HepG2 (cell line): Measurements from ENCODE around the gene CYSRT1.

ENCODE experiments used
- ARID4A ChIP-seq: sonication (generic); formaldehyde crosslinking; IDR thresholded peaks from 2 replicates; pipeline ENCODE4 v1.5.0; 2020; ENCODE audit warnings: mild to moderate bottlenecking, missing genetic modification reagents, borderline replicate concordance
- KIAA2018 ChIP-seq: sonication (generic); formaldehyde crosslinking; IDR thresholded peaks from 2 replicates; pipeline ENCODE4 v1.5.0; 2020; ENCODE audit warnings: mild to moderate bottlenecking, missing genetic modification reagents, borderline replicate concordance
- RFXANK ChIP-seq: IDR thresholded peaks from 2 replicates; pipeline ENCODE4 v1.6.1; 2016
- TAF1 ChIP-seq: sonication (generic); formaldehyde crosslinking; IDR thresholded peaks from 2 replicates; pipeline ENCODE4 v1.4.0; 2020; ENCODE audit warnings: missing genetic modification reagents
- TF ChIP-seq, protein P1 (sequence below), 2 experiments: sonication (generic) in 1 of 2; formaldehyde crosslinking in 1 of 2; IDR thresholded peaks; 2 replicates each; pipeline versions ENCODE4 v1.5.1 to v1.6.1; 2011 to 2020; ENCODE audit warnings: borderline replicate concordance in 1 of 2, low read depth in 1 of 2, low read length in 1 of 2, mild to moderate bottlenecking in 1 of 2, missing genetic modification reagents in 1 of 2, moderate library complexity in 1 of 2

DNA sequence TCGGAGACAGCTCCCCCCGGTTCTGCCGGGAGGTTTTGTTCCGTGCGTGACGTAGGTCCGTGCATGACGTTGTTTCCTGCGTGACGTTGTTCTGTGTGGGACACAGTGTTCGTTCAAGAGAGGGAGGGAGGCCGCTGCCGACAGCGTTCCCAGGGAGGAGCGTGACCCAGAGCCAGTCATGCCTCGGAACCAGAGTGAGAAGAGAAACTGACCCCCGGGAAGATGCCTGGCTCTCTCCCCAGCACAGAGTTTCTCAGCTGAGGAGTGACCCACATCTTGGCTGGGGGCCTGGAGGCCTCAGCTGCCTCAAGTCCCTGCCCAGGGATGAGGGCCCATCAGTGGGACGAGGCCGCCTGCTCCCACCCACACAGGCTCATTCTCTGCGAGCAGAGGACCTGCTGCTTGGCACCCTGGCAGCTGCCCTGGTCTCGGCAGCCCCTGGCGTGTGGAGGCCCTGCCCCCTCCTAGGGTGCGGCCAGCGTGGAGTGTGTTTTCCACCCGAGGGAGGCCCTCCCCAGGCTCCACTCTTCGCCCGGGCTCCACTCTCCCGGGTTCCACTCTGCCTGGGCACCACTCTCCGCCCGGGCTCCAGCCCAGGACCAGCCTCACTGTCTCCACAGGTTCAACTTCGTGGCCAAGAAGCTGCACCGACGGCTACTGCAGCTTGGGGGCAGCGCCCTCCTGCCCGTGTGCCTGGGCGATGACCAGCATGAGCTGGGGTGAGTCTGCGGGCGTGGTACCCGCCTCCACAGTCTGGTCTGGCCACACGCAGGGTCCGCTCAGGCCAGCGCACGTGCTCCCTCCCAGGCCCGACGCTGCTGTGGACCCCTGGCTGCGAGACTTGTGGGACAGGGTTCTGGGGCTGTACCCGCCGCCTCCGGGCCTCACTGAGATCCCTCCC is 11.6 kb upstream of the CYSRT1 start:
- no peak for TF ChIP-seq RFXANK (CRISPR knock-in tag)
- no peak for TF ChIP-seq TAF1
- TF ChIP-seq, protein P1, sequence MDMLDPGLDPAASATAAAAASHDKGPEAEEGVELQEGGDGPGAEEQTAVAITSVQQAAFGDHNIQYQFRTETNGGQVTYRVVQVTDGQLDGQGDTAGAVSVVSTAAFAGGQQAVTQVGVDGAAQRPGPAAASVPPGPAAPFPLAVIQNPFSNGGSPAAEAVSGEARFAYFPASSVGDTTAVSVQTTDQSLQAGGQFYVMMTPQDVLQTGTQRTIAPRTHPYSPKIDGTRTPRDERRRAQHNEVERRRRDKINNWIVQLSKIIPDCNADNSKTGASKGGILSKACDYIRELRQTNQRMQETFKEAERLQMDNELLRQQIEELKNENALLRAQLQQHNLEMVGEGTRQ (IDR thresholded peaks at IDR 0.05; ENCODE audit: low read depth, low read length) = no peak
- TF ChIP-seq, protein P1 (CRISPR knock-in tag; IDR thresholded peaks at IDR 0.05; ENCODE audit: borderline replicate concordance) = no peak
- no peak for TF ChIP-seq KIAA2018
- TF ChIP-seq ARID4A = no peak
